Measurements from ENCODE around the gene NPAS1. TPM values are rescaled to one million over a fixed set of nuclear protein-coding genes. Genes with fewer than 3 reads are reported as not detected.

The NPAS1 gene
- total and polyA plus RNA-seq, 2 of the 13 experiments (the other 11 are each of a cell fraction or from before 2014, with no cell fraction given), result 0.35 to 2.9 TPM

DNA sequence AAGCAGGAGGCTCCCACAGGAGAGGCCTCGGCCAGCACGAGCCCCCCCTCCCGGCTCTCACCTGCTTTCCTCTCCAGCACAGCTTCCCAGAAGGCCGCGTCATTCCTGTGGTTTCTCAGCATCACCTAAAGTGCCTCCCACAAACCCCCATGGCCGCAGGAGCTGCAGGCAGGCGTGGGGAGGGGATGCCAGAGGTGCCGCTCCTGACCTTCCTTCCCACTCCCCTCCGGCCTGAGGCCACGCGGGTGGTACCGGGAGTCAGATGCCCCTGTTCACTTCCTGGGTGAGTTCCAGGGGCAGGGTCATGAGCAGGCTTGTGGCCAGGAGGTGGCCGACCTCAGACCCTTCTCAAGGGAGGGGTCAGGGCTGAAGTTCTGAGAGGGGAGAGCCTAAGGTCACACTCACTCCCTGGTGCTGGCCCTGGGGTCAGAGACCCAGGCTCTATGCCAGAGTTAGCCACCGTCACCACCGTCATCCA is 14.4 kb upstream of the NPAS1 start (continued):
- TF ChIP-seq, protein P1, sequence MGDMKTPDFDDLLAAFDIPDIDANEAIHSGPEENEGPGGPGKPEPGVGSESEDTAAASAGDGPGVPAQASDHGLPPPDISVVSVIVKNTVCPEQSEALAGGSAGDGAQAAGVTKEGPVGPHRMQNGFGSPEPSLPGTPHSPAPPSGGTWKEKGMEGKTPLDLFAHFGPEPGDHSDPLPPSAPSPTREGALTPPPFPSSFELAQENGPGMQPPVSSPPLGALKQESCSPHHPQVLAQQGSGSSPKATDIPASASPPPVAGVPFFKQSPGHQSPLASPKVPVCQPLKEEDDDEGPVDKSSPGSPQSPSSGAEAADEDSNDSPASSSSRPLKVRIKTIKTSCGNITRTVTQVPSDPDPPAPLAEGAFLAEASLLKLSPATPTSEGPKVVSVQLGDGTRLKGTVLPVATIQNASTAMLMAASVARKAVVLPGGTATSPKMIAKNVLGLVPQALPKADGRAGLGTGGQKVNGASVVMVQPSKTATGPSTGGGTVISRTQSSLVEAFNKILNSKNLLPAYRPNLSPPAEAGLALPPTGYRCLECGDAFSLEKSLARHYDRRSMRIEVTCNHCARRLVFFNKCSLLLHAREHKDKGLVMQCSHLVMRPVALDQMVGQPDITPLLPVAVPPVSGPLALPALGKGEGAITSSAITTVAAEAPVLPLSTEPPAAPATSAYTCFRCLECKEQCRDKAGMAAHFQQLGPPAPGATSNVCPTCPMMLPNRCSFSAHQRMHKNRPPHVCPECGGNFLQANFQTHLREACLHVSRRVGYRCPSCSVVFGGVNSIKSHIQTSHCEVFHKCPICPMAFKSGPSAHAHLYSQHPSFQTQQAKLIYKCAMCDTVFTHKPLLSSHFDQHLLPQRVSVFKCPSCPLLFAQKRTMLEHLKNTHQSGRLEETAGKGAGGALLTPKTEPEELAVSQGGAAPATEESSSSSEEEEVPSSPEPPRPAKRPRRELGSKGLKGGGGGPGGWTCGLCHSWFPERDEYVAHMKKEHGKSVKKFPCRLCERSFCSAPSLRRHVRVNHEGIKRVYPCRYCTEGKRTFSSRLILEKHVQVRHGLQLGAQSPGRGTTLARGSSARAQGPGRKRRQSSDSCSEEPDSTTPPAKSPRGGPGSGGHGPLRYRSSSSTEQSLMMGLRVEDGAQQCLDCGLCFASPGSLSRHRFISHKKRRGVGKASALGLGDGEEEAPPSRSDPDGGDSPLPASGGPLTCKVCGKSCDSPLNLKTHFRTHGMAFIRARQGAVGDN (CRISPR knock-in tag; IDR thresholded peaks at IDR 0.05), result peak; percentile 80
- TF ChIP-seq SETDB1 (CRISPR knock-in tag; IDR thresholded peaks at IDR 0.05; ENCODE audit: borderline replicate concordance) (no peak), ZBTB21 (CRISPR knock-in tag; IDR thresholded peaks at IDR 0.05) (no peak), EED (CRISPR knock-in tag; IDR thresholded peaks at IDR 0.05) (no peak), SOX6 (IDR thresholded peaks at IDR 0.05) (no peak), SOX6 (CRISPR knock-in tag; IDR thresholded peaks at IDR 0.05) (0 out of 2 replicates have a peak, but pooled peaks have one; percentile 10), ZNF746 (CRISPR knock-in tag; IDR thresholded peaks at IDR 0.05) (peak; percentile 52; the same call in 1 of the 2 replicates), NFRKB (IDR thresholded peaks at IDR 0.05) (no peak)
- TF ChIP-seq, protein P2, sequence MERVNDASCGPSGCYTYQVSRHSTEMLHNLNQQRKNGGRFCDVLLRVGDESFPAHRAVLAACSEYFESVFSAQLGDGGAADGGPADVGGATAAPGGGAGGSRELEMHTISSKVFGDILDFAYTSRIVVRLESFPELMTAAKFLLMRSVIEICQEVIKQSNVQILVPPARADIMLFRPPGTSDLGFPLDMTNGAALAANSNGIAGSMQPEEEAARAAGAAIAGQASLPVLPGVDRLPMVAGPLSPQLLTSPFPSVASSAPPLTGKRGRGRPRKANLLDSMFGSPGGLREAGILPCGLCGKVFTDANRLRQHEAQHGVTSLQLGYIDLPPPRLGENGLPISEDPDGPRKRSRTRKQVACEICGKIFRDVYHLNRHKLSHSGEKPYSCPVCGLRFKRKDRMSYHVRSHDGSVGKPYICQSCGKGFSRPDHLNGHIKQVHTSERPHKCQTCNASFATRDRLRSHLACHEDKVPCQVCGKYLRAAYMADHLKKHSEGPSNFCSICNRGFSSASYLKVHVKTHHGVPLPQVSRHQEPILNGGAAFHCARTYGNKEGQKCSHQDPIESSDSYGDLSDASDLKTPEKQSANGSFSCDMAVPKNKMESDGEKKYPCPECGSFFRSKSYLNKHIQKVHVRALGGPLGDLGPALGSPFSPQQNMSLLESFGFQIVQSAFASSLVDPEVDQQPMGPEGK (CRISPR knock-in tag; IDR thresholded peaks at IDR 0.05), result peak; percentile 47; the same call in 1 of the 2 replicates
- TF ChIP-seq, protein P3, sequence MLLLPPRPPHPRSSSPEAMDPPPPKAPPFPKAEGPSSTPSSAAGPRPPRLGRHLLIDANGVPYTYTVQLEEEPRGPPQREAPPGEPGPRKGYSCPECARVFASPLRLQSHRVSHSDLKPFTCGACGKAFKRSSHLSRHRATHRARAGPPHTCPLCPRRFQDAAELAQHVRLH (CRISPR knock-in tag; IDR thresholded peaks at IDR 0.05; ENCODE audit: borderline replicate concordance, low read depth), result no peak
- TF ChIP-seq, protein P4, sequence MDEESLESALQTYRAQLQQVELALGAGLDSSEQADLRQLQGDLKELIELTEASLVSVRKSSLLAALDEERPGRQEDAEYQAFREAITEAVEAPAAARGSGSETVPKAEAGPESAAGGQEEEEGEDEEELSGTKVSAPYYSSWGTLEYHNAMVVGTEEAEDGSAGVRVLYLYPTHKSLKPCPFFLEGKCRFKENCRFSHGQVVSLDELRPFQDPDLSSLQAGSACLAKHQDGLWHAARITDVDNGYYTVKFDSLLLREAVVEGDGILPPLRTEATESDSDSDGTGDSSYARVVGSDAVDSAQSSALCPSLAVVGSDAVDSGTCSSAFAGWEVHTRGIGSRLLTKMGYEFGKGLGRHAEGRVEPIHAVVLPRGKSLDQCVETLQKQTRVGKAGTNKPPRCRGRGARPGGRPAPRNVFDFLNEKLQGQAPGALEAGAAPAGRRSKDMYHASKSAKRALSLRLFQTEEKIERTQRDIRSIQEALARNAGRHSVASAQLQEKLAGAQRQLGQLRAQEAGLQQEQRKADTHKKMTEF (CRISPR knock-in tag; IDR thresholded peaks at IDR 0.05), result no peak
- TF ChIP-seq, protein P5, sequence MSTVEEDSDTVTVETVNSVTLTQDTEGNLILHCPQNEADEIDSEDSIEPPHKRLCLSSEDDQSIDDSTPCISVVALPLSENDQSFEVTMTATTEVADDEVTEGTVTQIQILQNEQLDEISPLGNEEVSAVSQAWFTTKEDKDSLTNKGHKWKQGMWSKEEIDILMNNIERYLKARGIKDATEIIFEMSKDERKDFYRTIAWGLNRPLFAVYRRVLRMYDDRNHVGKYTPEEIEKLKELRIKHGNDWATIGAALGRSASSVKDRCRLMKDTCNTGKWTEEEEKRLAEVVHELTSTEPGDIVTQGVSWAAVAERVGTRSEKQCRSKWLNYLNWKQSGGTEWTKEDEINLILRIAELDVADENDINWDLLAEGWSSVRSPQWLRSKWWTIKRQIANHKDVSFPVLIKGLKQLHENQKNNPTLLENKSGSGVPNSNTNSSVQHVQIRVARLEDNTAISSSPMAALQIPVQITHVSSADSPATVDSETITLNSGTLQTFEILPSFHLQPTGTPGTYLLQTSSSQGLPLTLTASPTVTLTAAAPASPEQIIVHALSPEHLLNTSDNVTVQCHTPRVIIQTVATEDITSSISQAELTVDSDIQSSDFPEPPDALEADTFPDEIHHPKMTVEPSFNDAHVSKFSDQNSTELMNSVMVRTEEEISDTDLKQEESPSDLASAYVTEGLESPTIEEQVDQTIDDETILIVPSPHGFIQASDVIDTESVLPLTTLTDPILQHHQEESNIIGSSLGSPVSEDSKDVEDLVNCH (CRISPR knock-in tag; IDR thresholded peaks at IDR 0.05), result no peak
- TF ChIP-seq, protein P6, sequence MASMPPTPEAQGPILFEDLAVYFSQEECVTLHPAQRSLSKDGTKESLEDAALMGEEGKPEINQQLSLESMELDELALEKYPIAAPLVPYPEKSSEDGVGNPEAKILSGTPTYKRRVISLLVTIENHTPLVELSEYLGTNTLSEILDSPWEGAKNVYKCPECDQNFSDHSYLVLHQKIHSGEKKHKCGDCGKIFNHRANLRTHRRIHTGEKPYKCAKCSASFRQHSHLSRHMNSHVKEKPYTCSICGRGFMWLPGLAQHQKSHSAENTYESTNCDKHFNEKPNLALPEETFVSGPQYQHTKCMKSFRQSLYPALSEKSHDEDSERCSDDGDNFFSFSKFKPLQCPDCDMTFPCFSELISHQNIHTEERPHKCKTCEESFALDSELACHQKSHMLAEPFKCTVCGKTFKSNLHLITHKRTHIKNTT (CRISPR knock-in tag; IDR thresholded peaks at IDR 0.05), result no peak
- TF ChIP-seq, protein P7, sequence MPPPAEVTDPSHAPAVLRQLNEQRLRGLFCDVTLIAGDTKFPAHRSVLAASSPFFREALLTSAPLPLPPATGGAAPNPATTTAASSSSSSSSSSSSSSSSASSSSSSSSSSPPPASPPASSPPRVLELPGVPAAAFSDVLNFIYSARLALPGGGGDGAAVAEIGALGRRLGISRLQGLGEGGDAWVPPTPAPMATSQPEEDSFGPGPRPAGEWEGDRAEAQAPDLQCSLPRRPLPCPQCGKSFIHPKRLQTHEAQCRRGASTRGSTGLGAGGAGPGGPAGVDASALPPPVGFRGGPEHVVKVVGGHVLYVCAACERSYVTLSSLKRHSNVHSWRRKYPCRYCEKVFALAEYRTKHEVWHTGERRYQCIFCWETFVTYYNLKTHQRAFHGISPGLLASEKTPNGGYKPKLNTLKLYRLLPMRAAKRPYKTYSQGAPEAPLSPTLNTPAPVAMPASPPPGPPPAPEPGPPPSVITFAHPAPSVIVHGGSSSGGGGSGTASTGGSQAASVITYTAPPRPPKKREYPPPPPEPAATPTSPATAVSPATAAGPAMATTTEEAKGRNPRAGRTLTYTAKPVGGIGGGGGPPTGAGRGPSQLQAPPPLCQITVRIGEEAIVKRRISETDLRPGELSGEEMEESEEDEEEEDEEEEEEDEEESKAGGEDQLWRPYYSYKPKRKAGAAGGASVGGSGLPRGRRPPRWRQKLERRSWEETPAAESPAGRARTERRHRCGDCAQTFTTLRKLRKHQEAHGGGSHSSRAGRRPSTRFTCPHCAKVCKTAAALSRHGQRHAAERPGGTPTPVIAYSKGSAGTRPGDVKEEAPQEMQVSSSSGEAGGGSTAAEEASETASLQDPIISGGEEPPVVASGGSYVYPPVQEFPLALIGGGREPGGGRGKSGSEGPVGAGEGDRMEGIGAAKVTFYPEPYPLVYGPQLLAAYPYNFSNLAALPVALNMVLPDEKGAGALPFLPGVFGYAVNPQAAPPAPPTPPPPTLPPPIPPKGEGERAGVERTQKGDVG (CRISPR knock-in tag; IDR thresholded peaks at IDR 0.05; ENCODE audit: borderline replicate concordance), result 0 out of 2 replicates have a peak, but pooled peaks have one; percentile 52
